ENCODE results near the gene TMEM270. TPM values are rescaled to one million over a fixed set of nuclear protein-coding genes. Genes with fewer than 3 reads are reported as not detected.
A peak's percentile ranks its signal among the peaks of the same experiment; 100 is the strongest.

The TMEM270 gene
- total RNA-seq, 4 donors from 2014 or later: not detected

DNA sequence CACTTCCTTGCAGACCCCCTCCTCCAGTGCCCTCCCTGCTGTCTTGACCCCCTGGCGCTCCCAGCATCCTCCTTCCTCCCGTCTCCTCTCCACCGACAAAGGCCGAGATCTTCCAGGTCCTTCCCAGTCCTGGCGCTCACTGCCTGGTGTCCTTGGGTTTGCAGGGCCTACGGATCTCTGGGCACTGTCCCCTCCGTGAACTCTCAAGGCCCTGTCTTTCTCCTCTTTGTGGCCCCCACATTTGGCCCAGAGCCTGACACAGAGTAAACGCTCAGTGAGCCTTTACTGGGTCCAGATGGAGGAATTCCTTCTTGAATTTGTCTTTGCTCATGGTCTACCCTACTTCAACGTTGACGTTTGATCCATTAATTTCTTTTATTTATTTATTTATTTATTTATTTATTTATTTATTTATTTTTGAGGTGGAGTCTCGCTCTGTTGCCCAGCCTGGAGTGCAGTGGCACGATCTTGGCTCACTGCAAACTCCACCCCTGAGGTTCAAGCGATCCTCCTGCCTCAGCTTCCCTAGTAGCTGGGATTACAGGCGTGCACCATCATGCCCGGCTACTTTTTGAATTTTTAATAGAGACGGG lies 29.7 kb downstream of the TMEM270 start:
- WGBS, 2 donors (ENCODE audit: low coverage in 1 of 2): 80% methylated on average over 11 to 13 of the region's 16 CpGs
- H3K27ac ChIP-seq: peak overlapping the region in 3 of 4 donors; percentile 57 to 74 (median 62)
- no peak for ATAC-seq
- no peak for TF ChIP-seq EP300 (IDR thresholded peaks at IDR 0.05)
- TF ChIP-seq POLR2A (IDR thresholded peaks at IDR 0.05): no peak
- no peak for TF ChIP-seq POLR2AphosphoS5 (IDR thresholded peaks at IDR 0.05)
- TF ChIP-seq CTCF (IDR thresholded peaks at IDR 0.05): no peak
- H3K36me3 ChIP-seq: no peaks in the 10 kb centered on the region
- H3K4me3 ChIP-seq: no peak overlapping the region
- no peaks in the 10 kb centered on the region for H3K9me3 ChIP-seq
- peaks cover 0 to 75% (median 34%) of the 10 kb centered on the region in 3 donors for H3K4me1 ChIP-seq
- H3K27me3 ChIP-seq: no peaks in the 10 kb centered on the region

- H3K36me3 ChIP-seq: no peaks in the 10 kb centered on the region
- no peaks in the 10 kb centered on the region for H3K9me3 ChIP-seq
- H3K27me3 ChIP-seq: no peaks in the 10 kb centered on the region
- peak overlapping the region in 3 of 4 donors; percentile 57 to 74 (median 62) for H3K27ac ChIP-seq
- H3K4me1 ChIP-seq: peaks cover 0 to 68% (median 29%) of the 10 kb centered on the region in 3 donors
- WGBS, 2 donors (ENCODE audit: low coverage in 1 of 2): 75% methylated on average over 2 of the region's 16 CpGs; no CpG with 5 or more reads in 1 of the 2 donors
- TF ChIP-seq EP300 (IDR thresholded peaks at IDR 0.05) (no peak), CTCF (IDR thresholded peaks at IDR 0.05) (peak in 2 of 4 experiments; percentile 3 to 25)
- H3K4me3 ChIP-seq: no peak overlapping the region
- peak; percentile 1 for ATAC-seq
Measured at GRCh38 chr7:73891178-73891885, 30.4 kb downstream of the TMEM270 start.

- no peaks in the 10 kb centered on the region for H3K36me3 ChIP-seq
- peak overlapping the region in 3 of 4 donors; percentile 57 to 74 (median 71) for H3K27ac ChIP-seq
- H3K27me3 ChIP-seq: no peaks in the 10 kb centered on the region
- WGBS, 2 donors (ENCODE audit: low coverage in 1 of 2): 44 to 45% methylated on average over 9 of the region's 11 CpGs
- H3K4me3 ChIP-seq: no peak overlapping the region
- ATAC-seq: no peak
- H3K4me1 ChIP-seq: peaks cover 0 to 58% (median 20%) of the 10 kb centered on the region in 3 donors
- TF ChIP-seq EP300 (IDR thresholded peaks at IDR 0.05) (no peak), CTCF (IDR thresholded peaks at IDR 0.05) (no peak), POLR2AphosphoS5 (IDR thresholded peaks at IDR 0.05) (peak; percentile 84)
- peaks cover 0 to 9% (median 0%) of the 10 kb centered on the region in 3 donors for H3K9me3 ChIP-seq
Measured at GRCh38 chr7:73892003-73892999, 31.3 kb downstream of the TMEM270 start.

- peaks cover 0 to 54% (median 19%) of the 10 kb centered on the region in 3 donors for H3K4me1 ChIP-seq
- TF ChIP-seq CTCF (IDR thresholded peaks at IDR 0.05) (peak in 1 of 4 experiments; percentile 23), POLR2AphosphoS5 (IDR thresholded peaks at IDR 0.05) (peak; percentile 83), POLR2A (IDR thresholded peaks at IDR 0.05) (no peak)
- no peak overlapping the region for H3K4me3 ChIP-seq
- peak overlapping the region in 3 of 4 donors; percentile 57 to 74 (median 71) for H3K27ac ChIP-seq
- H3K9me3 ChIP-seq: peaks cover 0 to 11% (median 0%) of the 10 kb centered on the region in 3 donors
- no peaks in the 10 kb centered on the region for H3K27me3 ChIP-seq
- ATAC-seq: peak; percentile 65
- H3K36me3 ChIP-seq: no peaks in the 10 kb centered on the region
- WGBS, 2 donors (ENCODE audit: low coverage in 1 of 2): 17% methylated on average over 3 of the region's 22 CpGs; no CpG with 5 or more reads in 1 of the 2 donors
Measured at GRCh38 chr7:73893342-73894101, 32.6 kb downstream of the TMEM270 start.

All from gastroesophageal sphincter (tissue), 4 donors.